Anterior cingulate cortex (tissue), 58 donors: ENCODE results near the gene CARMIL1.
"Not testable (repeated sequence)": the region's sequence is repeated elsewhere in the genome, so short reads cannot be mapped to it uniquely, and the experiment has no call there.

Experiments used
- DNase-seq, 58 donors: peaks; one replicate each; lab custom pipeline; 2025; lab: John Stamatoyannopoulos, UW

Gene CARMIL1

DNA sequence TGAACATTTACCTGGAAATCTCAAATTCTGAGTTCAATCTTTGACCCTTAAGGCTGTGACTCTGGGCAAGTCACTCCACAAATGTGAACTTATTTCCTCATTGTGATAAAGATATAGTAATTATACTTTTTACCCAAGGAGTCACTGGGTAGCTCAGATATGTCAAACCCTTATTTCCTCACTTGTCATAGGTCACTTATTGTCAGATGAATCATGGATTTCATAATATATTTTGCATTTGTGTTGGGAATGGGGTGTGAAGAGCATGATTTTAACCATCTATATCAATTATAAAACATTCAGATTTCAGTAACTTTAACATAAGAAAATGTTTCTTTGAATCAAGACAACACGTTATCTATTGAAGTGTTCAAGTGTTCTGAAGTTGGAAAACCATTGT is 3.7 kb upstream of the CARMIL1 start:
- no peak for DNase-seq

DNA sequence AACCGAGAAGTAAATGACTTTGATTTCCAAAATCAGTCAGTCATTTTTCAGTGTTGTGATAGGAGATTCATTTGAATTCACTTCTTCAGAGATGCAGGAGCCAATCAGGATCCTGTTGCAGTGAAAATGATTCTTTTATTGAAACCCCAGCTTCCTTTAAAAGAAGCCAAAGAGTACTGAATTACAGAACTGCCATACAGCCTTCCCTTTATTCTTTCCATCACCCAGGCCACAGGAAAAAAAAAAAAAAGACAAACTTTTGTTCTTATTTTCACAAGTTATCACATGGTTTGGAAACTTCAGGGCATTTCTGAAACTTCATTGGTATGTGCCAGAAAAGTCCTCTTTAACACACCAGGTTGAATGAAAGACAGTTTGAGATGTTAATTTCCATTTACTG is 1.8 kb upstream of the CARMIL1 start:
- peak in 1 of 58 donors; percentile 19 for DNase-seq

DNA sequence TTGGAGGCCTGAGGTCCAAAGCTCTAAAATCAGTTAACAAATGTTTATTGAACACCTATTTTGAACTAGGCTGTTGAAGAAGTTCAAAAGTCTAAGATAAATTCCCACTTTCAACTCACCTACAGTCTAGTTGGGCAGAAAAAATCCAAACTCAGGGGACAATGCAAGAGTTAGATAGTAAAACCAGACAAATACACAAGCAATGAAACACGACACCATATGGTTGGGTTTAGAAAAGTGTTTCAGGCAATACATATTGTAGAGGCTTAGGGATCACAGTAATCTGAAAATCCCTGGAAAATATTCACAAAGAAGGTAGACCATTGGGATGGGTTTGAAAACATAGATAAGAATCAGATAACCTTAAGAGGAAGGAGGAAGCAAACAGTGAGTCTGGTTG is 1.3 kb upstream of the CARMIL1 start:
- DNase-seq: no peak

DNA sequence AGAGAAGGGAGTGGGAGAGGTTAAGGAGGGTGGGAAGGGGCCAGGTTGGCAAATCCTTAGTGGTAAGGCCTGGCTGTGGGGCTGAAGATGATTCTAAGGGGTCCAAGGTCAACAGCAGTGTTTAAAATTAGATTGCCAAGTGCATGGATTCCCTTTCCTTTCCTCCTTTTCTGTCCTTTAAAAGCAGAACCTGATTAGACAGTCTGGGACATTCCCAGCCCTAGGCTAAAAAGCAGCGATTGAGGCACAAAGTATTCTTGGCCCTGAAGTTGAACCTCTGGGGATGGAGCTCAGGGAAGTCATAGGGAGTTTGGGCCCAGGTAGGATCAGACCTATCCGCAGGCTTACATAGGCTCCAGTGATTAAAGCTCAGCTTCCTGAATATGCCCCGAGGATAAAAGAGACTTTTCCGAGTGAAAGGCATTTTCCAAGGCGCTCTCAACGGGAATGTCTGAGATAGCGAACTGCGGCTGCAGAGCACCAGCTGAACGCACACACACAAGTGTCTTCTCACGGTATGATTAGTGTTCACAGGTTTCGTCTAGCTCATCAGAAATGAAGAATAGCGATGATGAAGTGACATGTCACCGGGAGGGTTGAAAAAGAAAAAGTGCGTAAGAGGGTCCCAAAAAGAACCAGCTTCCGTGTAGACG is 787 bp upstream of the CARMIL1 start:
- peak in 1 of 58 donors; percentile 72 for DNase-seq

DNA sequence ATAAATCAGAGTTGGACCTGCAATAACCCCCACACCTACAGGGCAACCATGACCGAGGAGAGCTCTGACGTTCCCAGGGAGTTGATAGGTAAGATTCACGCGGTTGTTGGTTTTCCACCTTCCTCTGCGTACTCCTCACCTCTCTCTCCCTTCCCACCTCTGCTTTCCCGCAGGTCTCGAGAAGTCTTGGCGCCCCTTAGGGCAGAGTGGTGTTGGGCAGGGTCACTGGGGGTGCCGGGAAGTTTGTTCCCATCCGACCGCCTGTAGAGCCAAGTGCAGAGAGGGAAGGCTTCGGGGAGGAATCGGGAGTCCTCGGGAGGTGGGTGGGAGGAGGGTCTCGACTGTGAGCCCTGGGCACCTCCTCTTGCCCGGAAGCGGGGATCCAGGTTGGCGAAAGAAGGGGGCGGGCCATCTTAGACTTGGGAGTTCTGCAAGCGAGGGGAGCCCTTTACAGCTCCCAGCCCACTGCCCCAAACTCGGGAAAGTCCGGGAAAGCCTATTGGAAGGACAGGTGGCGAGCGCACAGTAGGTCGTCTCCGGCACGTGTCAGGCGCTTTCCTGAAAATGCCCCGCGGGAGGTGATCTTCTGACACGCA is 672 bp downstream of the CARMIL1 start:
- DNase-seq: peak in 6 of 58 donors; percentile 7 to 27 (median 14)

- DNase-seq: no peak
These were observed 1.3 kb downstream of the CARMIL1 start for GRCh38 chr6:25280344-25281074.

DNA sequence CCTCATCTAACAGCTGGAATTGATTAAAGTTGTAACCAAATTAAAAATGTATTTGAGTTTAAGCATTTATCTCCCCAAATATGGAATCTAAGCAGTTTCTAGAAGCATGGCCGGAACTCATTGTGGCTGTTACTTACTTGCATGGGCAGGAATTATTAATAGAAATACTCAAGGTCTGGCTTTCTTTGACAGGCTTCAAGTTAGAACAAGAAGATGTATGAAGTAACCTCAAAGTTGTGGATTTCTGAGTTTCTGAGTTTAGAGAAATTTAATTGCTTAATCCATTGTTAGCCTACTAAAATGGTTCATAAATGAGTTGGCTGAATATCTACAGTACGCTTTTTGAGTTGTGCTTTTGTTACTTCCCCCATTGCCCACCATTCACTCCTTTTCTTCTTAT is 7.7 kb downstream of the CARMIL1 start:
- DNase-seq: no peak

DNA sequence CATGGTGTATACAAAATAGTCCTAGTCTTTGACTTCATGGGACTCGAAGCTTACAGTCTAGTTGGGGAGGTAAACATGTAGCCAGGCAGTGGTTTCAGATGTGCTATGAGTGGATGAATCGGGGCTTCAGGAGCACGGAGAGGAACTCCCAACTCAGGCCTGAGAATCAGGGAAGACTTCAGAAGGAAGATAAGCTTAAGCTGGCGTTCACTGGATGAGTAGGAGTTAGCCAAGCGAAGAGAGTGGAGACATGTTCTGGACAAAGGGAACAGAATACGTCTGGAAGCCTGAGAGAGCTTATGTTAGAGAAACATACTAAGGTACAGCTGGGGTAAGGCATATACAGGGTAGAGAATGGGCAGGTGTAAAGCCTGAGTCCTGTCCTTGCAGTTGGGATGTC is 8.8 kb downstream of the CARMIL1 start:
- DNase-seq: no peak

DNA sequence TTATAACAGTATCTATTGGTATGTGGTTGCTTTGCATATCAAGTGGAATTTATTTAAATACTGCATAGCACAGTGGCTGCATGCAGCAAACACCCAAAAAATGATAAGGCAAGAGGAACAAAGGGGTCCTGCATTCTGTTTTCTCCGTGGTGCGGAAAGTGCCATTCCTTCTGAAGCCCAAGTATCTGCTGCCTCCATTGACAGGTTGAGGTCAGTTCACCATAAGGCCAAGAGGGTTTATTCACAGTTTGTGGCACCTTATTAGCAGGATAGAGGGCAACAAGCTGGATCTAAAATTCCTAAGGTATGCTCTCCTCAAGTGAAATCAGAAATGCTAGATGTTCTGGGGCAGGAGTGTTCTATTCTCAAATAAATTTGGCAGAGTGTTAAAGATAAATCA is 9.3 kb downstream of the CARMIL1 start:
- no peak for DNase-seq

- no peak for DNase-seq
These were observed 11.3 kb downstream of the CARMIL1 start for GRCh38 chr6:25290306-25291060.

DNA sequence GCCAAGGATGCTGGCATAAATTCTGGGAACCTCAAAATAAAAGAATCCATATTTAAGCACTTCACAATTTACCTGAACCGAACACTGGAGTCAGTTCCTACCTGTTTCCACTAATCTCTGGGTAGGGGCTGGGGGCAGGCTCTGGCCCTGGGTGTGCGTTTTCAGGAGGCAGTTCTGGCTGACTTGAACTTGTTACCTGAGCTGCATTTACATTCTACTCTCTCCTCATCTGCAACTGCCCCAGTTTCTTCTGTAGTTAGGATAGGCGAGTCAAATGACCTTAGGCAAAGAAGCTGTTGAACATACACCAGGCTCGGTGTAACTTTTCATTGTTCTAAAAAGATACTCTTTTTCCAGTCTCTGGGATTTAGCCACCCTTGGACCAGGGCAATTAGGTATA is 13.2 kb downstream of the CARMIL1 start:
- DNase-seq: no peak

GRCh38 chr6:25295651-25296050 is 16.5 kb downstream of the CARMIL1 start:
- DNase-seq: no peak

DNA sequence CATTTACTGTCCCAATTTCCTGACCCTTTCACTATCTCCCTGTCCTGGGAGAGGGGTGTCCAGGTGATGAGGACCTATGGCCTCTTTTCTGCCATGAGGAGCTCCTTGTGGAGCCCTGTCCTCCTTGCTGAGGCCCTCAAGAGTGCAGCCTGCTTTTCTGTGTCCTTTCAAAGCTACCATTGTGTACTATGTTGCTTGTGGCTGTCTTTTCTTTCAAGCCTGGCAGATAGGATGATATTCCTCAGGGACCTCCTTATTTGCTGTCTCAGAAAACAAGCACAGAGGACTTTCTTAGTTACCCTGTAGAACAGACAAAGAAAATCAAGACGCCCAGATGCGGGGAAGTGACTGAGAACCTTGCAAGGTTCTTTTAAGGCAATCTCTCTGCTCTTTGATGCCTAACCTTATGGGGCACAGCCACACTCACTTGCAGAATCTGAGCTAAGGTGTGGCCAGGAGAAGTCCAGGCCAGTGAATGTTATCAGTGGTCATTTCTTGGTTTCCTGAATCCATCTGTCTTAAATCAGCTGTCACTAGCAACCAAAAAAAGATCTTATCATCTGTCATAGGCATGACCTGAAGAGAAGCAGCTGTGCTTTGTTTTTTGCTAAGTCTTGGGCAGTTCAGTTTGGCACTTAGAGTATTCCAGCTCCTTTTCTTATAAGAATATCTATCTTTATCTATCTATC is 17.2 kb downstream of the CARMIL1 start:
- DNase-seq: no peak

GRCh38 chr6:25297039-25297441 is 17.9 kb downstream of the CARMIL1 start:
- DNase-seq: peak in 2 of 58 donors; percentile 20 to 37

DNA sequence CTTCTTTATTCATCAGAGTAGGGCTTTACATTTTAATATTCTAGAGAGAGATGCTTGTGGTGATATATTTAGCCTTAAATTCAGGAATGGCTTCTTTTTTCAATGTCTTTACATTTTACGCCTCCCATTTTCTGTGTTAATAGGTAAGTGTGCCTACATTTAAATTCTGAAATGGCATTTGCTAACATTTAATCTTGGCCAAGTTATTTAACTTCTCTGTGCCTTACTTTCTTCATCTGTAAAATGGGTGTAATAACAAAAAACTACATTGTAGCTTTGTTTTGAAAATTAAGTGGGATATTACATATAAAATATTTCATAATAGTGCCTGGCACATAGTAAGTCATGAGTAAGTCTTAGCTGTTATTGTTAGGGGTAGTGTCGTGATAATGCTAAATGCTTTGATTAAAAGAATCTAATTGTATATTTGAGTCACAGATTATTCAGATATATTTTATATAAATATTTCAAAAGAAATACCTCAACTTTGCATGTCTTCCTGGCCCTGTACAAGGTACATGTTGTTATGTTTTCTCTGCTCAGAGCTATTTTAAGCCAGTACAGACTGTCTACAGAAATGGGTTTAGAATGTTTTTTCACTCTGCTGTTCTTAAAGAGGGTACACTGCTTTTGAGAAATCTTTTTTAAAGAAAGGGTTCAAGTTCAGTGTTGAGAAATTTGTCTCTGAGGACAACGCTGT is 18.8 kb downstream of the CARMIL1 start:
- no peak for DNase-seq

GRCh38 chr6:25298523-25298865 is 19.3 kb downstream of the CARMIL1 start:
- not testable (repeated sequence) for DNase-seq

DNA sequence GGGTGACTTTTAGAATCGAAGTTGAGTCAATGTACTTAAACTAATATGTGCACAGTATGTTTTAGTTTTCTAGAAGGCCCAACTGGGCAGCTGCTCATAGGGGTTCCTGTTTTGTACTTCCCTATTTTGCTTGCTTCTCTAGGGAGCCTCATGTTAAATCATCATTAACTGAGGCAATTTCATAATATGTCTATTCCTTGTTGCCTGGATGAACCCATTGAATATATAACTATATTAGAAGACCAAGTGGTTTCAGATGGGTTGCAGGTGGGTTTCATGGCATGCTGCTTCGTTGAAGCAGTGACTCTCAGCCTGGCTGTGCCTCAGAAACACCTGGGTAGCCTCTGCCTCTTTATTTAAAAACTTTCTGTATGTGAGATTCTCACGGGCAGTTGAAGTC is 22.2 kb downstream of the CARMIL1 start:
- DNase-seq: no peak

DNA sequence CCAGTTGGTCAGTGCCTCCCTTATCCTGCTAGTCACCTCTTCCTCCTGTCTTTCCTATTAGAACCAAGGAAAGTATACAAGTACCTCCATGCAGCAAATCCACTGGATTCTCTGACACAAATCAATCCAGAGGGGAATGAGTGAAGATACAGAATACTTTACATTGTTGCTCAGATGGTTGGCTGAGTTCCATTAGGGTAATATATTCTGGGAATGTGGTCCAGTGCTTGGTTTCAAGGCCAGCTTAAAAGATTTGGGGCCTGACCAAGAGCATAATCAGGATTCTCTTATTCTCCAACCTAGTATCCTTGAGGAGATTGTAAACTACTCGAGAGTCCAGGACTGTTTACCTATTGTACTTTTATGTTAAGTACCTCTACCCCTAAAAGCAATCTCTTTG is 23.0 kb downstream of the CARMIL1 start:
- no peak for DNase-seq

DNA sequence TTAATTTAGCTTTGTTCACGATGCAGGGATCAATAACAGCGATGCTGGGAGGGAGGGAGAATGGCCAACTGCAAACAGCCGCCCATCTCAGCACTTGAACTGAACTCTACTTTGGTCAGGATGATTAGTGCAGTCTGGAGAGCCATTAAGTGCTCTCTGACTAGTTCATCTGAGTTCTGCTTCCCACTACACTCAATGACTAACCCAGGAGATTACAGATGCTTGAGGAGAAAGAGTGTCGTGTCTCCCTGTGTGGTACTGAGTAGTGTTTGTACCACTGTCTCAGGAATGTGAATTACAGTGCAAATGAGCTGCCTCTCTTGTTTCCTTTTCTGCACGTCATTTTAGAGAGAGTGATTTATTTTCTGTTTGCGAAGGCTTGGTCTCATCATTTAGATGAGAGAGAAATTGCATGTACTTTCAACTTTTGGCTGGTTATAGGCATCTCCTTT is 23.5 kb downstream of the CARMIL1 start:
- DNase-seq: no peak

- no peak for DNase-seq
These were observed 24.1 kb downstream of the CARMIL1 start for GRCh38 chr6:25303254-25303653.
